Measurements from ENCODE around the gene RFC4. TPM values are rescaled to one million over a fixed set of nuclear protein-coding genes. Genes with fewer than 3 reads are reported as not detected.
"Not testable (repeated sequence)": the region's sequence is repeated elsewhere in the genome, so short reads cannot be mapped to it uniquely, and the experiment has no call there.

RFC4 gene
- total RNA-seq, 2 donors from 2014 or later, result 4.7 to 20.4 TPM

- TF ChIP-seq CTCF (IDR thresholded peaks at IDR 0.05), result no peak
- DNase-seq (ENCODE audit: low spot score), result no peak
- H3K27ac ChIP-seq, result no peak overlapping the region
- no peak for ATAC-seq (ENCODE audit: insufficient number of reproducible peaks, low FRiP score, low read depth)
- H3K4me1 ChIP-seq (ENCODE audit: control insufficient read depth in 1 of 2, low read depth in 2 of 2), result peaks cover 11 to 36% of the 10 kb centered on the region in 2 donors
- no peaks in the 10 kb centered on the region for H3K36me3 ChIP-seq
- no peaks in the 10 kb centered on the region for H3K9me3 ChIP-seq
- H3K4me3 ChIP-seq, result no peak overlapping the region
- H3K27me3 ChIP-seq (replicated peaks; ENCODE audit: insufficient read depth), result peaks cover 5% of the 10 kb centered on the region
Measured at GRCh38 chr3:186824430-186825139, 18.3 kb upstream of the RFC4 start.

- H3K4me1 ChIP-seq (ENCODE audit: control insufficient read depth in 1 of 2, low read depth in 2 of 2), result peaks cover 11 to 36% of the 10 kb centered on the region in 2 donors
- ATAC-seq (ENCODE audit: insufficient number of reproducible peaks, low FRiP score, low read depth) (no peak), DNase-seq (ENCODE audit: low spot score) (no peak)
- no peak overlapping the region for H3K4me3 ChIP-seq
- no peak overlapping the region for H3K27ac ChIP-seq
- H3K9me3 ChIP-seq, result no peaks in the 10 kb centered on the region
- no peaks in the 10 kb centered on the region for H3K36me3 ChIP-seq
- no peak for TF ChIP-seq CTCF (IDR thresholded peaks at IDR 0.05)
- H3K27me3 ChIP-seq (replicated peaks; ENCODE audit: insufficient read depth), result peaks cover 5% of the 10 kb centered on the region
Measured at GRCh38 chr3:186823386-186823785, 17.1 kb upstream of the RFC4 start.

GRCh38 chr3:186822388-186822759 lies 16.1 kb upstream of the RFC4 start:
- H3K9me3 ChIP-seq; H3K4me3 ChIP-seq; H3K36me3 ChIP-seq; H3K27me3 ChIP-seq (replicated peaks; ENCODE audit: insufficient read depth); H3K27ac ChIP-seq; ATAC-seq (ENCODE audit: insufficient number of reproducible peaks, low FRiP score, low read depth); DNase-seq (ENCODE audit: low spot score): not testable (repeated sequence)
- peaks cover 11 to 27% of the 10 kb centered on the region in 2 donors for H3K4me1 ChIP-seq (ENCODE audit: control insufficient read depth in 1 of 2, low read depth in 2 of 2)

GRCh38 chr3:186821429-186822387 lies 15.4 kb upstream of the RFC4 start:
- Histone ChIP-seq H3K9me3 (no peaks in the 10 kb centered on the region), H3K4me1 (ENCODE audit: control insufficient read depth in 1 of 2, low read depth in 2 of 2) (peaks cover 11 to 27% of the 10 kb centered on the region in 2 donors), H3K27ac (no peak overlapping the region), H3K27me3 (replicated peaks; ENCODE audit: insufficient read depth) (no peaks in the 10 kb centered on the region), H3K36me3 (no peaks in the 10 kb centered on the region), H3K4me3 (no peak overlapping the region)
- no peak for ATAC-seq (ENCODE audit: insufficient number of reproducible peaks, low FRiP score, low read depth)
- no peak for DNase-seq (ENCODE audit: low spot score)
- TF ChIP-seq CTCF (IDR thresholded peaks at IDR 0.05), result peak; percentile 55

GRCh38 chr3:186818956-186819355 lies 12.7 kb upstream of the RFC4 start:
- ATAC-seq (ENCODE audit: insufficient number of reproducible peaks, low FRiP score, low read depth) (no peak), DNase-seq (ENCODE audit: low spot score) (no peak)
- H3K27me3 ChIP-seq (replicated peaks; ENCODE audit: insufficient read depth), result no peaks in the 10 kb centered on the region
- no peaks in the 10 kb centered on the region for H3K9me3 ChIP-seq
- no peaks in the 10 kb centered on the region for H3K36me3 ChIP-seq
- no peak for TF ChIP-seq CTCF (IDR thresholded peaks at IDR 0.05)
- no peak overlapping the region for H3K27ac ChIP-seq
- no peak overlapping the region for H3K4me3 ChIP-seq
- H3K4me1 ChIP-seq (ENCODE audit: control insufficient read depth in 1 of 2, low read depth in 2 of 2), result peaks cover 0 to 10% of the 10 kb centered on the region in 2 donors

All from thoracic aorta (tissue), 2 donors.